Measurements from ENCODE around the gene BPIFB6. TPM values are rescaled to one million over a fixed set of nuclear protein-coding genes. Genes with fewer than 3 reads are reported as not detected.
"Not testable (repeated sequence)": the region's sequence is repeated elsewhere in the genome, so short reads cannot be mapped to it uniquely, and the experiment has no call there.

BPIFB6 gene
- total RNA-seq, 3 donors from 2014 or later: not detected

DNA sequence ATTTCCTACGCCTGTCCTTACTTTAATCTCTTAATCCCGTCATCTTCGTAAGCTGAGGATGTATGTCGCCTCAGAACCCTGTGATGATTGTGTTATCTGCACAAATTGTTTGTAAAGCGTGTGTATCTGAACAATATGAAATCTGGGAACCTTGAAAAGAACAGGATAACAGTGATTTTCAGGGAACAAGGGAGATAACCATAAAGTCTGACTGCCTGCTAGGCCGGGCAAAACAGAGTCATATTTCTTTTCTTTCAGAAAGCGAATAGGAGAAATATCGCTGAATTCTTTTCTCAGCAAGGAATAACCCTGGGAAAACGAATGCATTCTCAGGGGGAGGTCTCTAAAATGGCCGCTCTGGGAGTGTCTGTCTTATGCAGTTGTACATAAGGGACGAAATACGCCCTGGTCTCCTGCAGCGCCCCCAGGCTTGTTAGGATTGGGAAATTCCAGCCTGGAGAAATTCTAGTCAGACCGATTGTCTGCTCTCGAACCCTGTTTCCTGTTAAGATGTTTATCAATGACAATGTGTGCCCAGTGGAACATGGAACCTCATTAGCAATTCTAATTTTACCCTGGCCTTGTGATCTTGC lies 13.8 kb downstream of the BPIFB6 start:
- not testable (repeated sequence) for ATAC-seq; H3K4me3 Mint-ChIP-seq; H3K27me3 Mint-ChIP-seq (ENCODE audit: low read depth); H3K4me1 Mint-ChIP-seq (ENCODE audit: low read depth); H3K36me3 Mint-ChIP-seq (ENCODE audit: insufficient read depth); DNase-seq
- H3K9me3 Mint-ChIP-seq: peaks cover 20% of the 10 kb centered on the region

DNA sequence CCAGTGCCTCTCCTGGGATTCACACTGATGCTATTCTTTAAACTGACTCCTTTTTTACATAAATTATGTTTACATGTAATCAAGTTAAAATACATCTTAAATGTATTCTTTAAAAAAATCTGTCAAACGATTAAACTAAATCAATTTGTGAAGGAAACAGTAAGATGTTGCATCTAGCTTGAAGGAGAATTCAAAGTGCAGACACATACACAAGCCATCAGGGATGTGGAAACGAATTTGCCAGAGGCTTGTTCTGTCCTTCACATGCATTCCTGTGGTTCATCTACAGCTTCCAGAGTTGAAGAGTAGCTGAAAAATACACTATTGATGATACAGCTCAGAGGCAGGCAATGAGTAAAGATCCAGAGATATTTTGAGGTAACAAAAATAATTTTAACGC lies 15.0 kb downstream of the BPIFB6 start:
- Mint-ChIP-seq H3K4me3 (no peak overlapping the region), H3K27me3 (ENCODE audit: low read depth) (no peaks in the 10 kb centered on the region)

DNA sequence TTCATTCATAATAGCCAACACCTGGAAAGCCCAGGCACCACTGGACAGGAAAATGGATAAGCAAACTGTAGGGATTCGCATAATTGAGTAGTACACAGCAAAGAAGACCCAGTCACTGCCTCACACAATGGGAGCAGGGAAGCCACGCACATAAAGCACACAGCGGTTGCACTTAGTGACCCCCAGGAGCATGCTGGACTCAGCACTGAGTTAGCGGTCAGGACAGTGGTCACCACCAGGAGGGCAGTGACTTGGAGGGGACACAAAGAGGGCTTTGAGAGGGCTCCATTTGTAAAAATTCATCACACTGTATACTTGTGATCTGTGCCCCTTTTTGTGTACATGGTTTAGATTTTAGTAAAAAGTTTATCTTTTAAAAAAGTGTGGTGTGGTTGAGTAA lies 19.9 kb downstream of the BPIFB6 start:
- DNase-seq (no peak), ATAC-seq (no peak)
- Mint-ChIP-seq H3K27me3 (ENCODE audit: low read depth) (no peaks in the 10 kb centered on the region), H3K9me3 (peaks cover 5% of the 10 kb centered on the region), H3K36me3 (ENCODE audit: insufficient read depth) (no peaks in the 10 kb centered on the region), H3K4me1 (ENCODE audit: low read depth) (no peaks in the 10 kb centered on the region), H3K4me3 (no peak overlapping the region)

More for the DNA sequence above, 15.0 kb downstream of the BPIFB6 start:
- DNase-seq (no peak), ATAC-seq (no peak)
- H3K4me1 Mint-ChIP-seq (ENCODE audit: low read depth): no peaks in the 10 kb centered on the region
- H3K9me3 Mint-ChIP-seq: peaks cover 20% of the 10 kb centered on the region
- peaks cover 6% of the 10 kb centered on the region for H3K36me3 Mint-ChIP-seq (ENCODE audit: insufficient read depth)

DNA sequence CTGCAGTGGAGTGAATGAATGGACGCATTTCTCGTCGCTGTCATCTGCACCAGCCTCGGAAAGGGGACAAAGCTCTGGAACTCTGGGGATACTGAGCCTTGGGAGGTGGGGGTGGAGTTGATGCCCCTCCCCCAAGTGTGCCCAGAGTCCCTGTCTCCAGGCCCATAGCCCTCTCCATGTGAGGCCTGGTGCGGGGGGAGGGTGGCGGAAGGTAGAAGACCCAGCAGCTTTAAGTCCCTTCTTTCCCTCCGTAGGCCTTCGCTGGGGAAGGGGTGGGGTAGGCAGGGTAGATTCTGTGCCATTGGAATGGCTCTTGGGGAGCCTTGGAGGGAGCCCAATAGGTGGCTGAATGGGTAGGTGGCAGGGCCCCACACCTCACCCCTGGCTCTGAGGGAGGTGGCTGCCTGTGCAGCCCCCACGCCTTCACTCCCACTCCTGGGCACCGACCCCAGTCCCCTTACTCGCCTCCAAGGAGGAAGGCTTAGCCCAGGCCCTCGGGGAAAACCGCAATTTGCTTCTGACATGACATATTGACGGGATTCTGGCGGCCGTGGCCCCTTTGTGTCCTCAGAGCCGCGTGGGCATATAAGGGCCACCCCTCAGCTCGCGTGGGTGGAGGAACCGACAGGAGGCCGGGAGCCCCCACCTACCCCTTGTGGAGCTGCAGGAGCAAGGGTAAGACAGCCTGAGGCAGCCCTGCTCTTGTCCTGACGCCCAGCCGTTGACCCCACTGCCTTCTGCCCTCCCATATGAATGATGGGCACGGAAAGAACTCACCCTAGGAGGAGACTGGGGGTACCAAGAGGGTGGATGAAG lies 22.1 kb downstream of the BPIFB6 start, which contains the start of gene BPIFB3:
Gene BPIFB3, plus strand, starts transcription at position 613 of the 816 bp plus-strand sequence. CDS start 1,533 bp downstream, outside the sequence.
- no peak for ATAC-seq
- no peak within 1 kb of the TSS for H3K4me3 Mint-ChIP-seq
- H3K9me3 Mint-ChIP-seq: no peaks in the 10 kb centered on the region
- no peaks in the 10 kb centered on the region for H3K4me1 Mint-ChIP-seq (ENCODE audit: low read depth)
- H3K36me3 Mint-ChIP-seq (ENCODE audit: insufficient read depth): no peaks in the 10 kb centered on the region
- H3K27me3 Mint-ChIP-seq (ENCODE audit: low read depth): no peaks in the 10 kb centered on the region
- no peak for DNase-seq

DNA sequence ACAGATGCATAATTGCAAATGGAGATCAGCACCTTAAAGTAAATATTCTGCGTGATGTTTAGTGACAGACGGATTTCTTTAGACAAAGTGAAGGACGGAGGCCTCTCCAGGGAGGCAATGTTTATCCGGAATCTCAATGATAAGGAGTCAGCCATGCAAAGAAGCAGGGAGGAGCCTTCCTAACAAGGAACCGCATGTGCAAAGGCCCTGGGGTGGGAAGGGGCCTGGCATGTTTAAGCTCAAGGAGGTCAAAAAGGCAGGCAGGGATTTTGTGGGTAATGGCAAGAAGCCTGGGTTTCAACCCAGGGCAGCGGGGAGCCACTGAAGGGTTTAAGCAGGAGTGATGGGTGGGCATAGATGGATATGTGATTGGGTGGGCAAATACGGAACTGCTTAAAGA lies 22.9 kb downstream of the BPIFB6 start:
- no peak for ATAC-seq
- Mint-ChIP-seq H3K9me3 (no peaks in the 10 kb centered on the region), H3K36me3 (ENCODE audit: insufficient read depth) (no peaks in the 10 kb centered on the region), H3K4me1 (ENCODE audit: low read depth) (no peaks in the 10 kb centered on the region), H3K27me3 (ENCODE audit: low read depth) (no peaks in the 10 kb centered on the region), H3K4me3 (no peak overlapping the region)
- no peak for DNase-seq

DNA sequence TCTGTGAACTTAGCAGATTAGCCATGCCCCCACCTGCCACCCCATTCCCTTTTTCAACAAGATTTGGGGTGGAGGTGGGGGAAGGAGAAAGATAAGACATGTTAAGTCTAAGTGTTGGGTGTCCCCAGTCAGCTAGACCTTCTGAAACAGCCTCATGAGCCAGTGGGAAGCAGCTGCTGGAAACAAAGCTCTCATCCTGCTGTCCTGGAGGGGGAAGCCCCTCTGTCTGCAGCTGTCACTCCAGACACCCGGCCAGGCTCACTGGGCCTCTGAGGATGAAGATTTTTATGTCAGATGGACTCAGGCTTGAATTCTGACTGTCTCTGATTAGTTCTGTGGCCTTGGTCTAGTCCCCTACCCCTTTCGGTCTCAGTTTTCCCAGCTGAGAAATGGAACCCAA lies 23.3 kb downstream of the BPIFB6 start:
- no peaks in the 10 kb centered on the region for H3K27me3 Mint-ChIP-seq (ENCODE audit: low read depth)
- DNase-seq (no peak), ATAC-seq (no peak)
- H3K4me1 Mint-ChIP-seq (ENCODE audit: low read depth): no peaks in the 10 kb centered on the region
- no peaks in the 10 kb centered on the region for H3K9me3 Mint-ChIP-seq
- no peak overlapping the region for H3K4me3 Mint-ChIP-seq
- H3K36me3 Mint-ChIP-seq (ENCODE audit: insufficient read depth): no peaks in the 10 kb centered on the region

DNA sequence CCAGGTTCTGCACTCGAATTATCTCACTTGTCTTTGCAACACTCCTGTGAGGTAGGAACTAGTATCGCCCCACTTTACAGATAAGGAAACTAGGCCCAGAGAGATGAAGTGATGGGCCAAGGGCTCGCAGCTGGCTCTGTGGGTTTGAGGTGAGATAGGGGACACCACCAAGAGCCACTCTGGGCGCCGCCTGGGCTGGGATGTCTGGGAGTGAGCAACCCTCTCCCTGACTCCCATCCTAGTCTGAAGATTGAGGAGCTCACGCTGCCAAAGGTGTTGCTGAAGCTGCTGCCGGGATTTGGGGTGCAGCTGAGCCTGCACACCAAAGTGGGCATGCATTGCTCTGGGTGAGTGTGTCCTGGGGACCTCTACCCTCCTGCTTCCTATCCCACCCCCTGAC lies 27.7 kb downstream of the BPIFB6 start:
- Mint-ChIP-seq H3K9me3 (no peaks in the 10 kb centered on the region), H3K4me1 (ENCODE audit: low read depth) (no peaks in the 10 kb centered on the region), H3K36me3 (ENCODE audit: insufficient read depth) (no peaks in the 10 kb centered on the region), H3K4me3 (no peak overlapping the region), H3K27me3 (ENCODE audit: low read depth) (no peaks in the 10 kb centered on the region)
- ATAC-seq: no peak
- no peak for DNase-seq

DNA sequence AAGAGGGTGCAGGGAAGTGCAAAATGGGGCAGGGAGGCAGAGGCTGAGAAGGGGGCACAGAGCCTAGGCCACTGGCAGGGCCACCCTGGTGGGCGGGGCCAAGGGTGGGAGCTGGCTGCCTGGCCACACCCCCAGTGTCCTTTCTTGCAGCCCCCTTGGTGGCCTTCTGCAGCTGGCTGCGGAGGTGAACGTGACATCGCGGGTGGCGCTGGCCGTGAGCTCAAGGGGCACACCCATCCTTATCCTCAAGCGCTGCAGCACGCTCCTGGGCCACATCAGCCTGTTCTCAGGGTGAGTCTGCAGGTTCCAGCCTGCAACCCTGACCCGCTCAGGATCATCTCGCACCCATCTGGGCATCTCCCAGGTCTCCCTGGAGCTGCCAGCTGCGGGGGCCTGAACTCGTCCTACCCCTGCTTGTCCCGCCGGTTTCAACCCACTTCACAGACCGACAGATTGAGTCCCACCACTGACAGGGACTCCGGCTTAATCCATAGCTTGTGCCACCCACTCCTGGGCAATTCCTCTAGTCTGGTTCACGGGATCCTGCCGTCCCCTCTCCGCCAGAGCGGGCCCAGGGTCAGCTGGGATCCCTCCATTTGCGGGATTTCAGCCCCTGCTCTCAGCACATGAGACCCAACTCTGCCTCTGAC lies 28.4 kb downstream of the BPIFB6 start:
- Mint-ChIP-seq H3K36me3 (ENCODE audit: insufficient read depth) (no peaks in the 10 kb centered on the region), H3K27me3 (ENCODE audit: low read depth) (no peaks in the 10 kb centered on the region), H3K4me1 (ENCODE audit: low read depth) (no peaks in the 10 kb centered on the region), H3K4me3 (no peak overlapping the region), H3K9me3 (no peaks in the 10 kb centered on the region)
- DNase-seq (no peak), ATAC-seq (no peak)

DNA sequence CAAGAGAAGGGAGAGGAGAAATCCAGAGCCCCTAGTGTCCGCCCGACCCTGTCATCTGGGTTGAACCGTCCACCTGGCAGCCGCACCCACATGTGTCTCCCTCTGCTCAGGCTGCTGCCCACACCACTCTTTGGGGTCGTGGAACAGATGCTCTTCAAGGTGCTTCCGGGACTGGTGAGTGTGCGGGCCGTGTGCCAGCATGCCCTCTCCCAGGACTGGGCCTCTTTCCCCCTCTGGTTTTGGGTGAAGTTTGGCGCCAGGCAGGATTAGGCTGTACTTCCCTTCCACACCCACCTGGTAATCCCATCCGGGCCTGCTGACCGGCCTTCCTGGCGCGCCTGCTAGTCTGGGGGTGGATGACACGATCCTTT lies 30.2 kb downstream of the BPIFB6 start:
- ATAC-seq: no peak
- H3K4me1 Mint-ChIP-seq (ENCODE audit: low read depth): no peaks in the 10 kb centered on the region
- no peaks in the 10 kb centered on the region for H3K36me3 Mint-ChIP-seq (ENCODE audit: insufficient read depth)
- DNase-seq: no peak
- no peak overlapping the region for H3K4me3 Mint-ChIP-seq
- H3K9me3 Mint-ChIP-seq: no peaks in the 10 kb centered on the region
- H3K27me3 Mint-ChIP-seq (ENCODE audit: low read depth): no peaks in the 10 kb centered on the region

DNA sequence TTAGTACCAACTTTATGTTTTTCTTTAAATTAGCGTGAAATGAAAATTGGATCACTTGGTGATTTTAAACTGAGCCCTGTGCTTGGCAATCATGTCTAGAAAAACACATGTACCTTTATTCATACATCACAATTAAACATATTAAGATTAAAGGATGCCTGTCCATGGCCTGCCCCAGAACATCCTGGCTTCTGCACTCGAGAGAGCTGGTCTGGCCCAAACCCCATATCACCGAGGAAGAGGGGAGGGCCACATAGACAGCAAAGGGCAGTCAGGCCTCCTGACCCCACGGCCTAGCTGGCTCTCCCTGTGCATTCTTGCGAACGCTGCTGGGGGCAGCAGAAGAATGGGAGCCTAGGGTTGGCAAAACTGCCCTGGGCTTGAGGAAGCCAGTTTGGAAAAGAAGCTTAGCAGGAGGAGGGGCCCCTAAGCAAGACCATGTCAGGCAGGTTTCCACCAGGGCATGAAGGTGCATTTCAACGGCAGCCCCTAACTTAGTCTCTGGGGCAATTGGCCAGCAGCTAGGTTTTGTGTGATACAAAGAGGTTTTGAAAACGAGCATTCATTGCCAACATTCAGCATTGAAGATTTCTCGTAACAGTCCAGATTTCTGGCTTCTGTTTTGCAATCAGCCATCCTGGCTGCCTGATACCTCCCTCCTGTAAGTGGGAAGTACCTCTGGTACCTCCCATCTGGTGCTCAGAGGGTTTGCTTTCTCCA lies 30.8 kb downstream of the BPIFB6 start:
- DNase-seq (no peak), ATAC-seq (no peak)
- Mint-ChIP-seq H3K4me3 (no peak overlapping the region), H3K36me3 (ENCODE audit: insufficient read depth) (no peaks in the 10 kb centered on the region), H3K27me3 (ENCODE audit: low read depth) (no peaks in the 10 kb centered on the region), H3K9me3 (no peaks in the 10 kb centered on the region), H3K4me1 (ENCODE audit: low read depth) (no peaks in the 10 kb centered on the region)

DNA sequence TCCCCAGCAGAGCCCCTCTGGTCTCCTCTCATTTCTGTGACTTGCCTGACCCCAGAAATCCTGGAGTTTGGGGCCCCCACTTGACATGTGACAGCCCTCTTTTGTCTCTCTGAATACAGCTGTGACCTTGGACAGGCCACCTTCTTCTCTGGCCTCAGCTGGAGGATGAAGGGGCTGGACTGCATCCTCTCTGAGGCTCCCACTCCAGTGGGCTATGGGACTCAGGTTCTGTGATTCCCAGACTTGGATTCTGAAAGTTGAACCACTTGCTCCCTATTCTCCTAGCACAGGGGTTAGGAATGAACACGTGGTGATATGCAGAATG lies 31.3 kb downstream of the BPIFB6 start:
- ATAC-seq: no peak

DNA sequence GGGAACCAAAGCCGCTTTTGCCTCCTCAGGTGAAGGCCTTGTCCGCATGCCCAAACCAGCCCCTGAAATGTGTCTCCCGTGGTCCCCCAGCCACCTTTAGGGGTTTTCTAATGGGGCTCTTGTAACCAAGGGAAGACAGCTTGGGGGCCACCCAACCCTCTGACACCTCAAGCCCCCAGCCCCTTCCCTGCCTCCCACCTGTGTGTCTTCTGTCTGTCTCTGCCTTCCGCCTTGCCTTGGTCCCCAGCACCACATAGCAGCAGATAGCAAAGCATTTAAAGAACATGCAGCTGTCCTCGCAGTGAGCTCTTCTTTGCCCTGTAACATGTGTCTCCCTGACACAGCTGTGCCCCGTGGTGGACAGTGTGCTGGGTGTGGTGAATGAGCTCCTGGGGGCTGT lies 31.8 kb downstream of the BPIFB6 start:
- peaks cover 6% of the 10 kb centered on the region for H3K4me1 Mint-ChIP-seq (ENCODE audit: low read depth)
- no peaks in the 10 kb centered on the region for H3K27me3 Mint-ChIP-seq (ENCODE audit: low read depth)
- no peaks in the 10 kb centered on the region for H3K9me3 Mint-ChIP-seq
- DNase-seq: no peak
- H3K4me3 Mint-ChIP-seq: no peak overlapping the region
- ATAC-seq: no peak
- H3K36me3 Mint-ChIP-seq (ENCODE audit: insufficient read depth): no peaks in the 10 kb centered on the region

More for the DNA sequence above, 31.3 kb downstream of the BPIFB6 start:
- Mint-ChIP-seq H3K4me3 (no peak overlapping the region), H3K4me1 (ENCODE audit: low read depth) (peaks cover 1% of the 10 kb centered on the region), H3K9me3 (no peaks in the 10 kb centered on the region), H3K27me3 (ENCODE audit: low read depth) (no peaks in the 10 kb centered on the region), H3K36me3 (ENCODE audit: insufficient read depth) (no peaks in the 10 kb centered on the region)
- DNase-seq: no peak

DNA sequence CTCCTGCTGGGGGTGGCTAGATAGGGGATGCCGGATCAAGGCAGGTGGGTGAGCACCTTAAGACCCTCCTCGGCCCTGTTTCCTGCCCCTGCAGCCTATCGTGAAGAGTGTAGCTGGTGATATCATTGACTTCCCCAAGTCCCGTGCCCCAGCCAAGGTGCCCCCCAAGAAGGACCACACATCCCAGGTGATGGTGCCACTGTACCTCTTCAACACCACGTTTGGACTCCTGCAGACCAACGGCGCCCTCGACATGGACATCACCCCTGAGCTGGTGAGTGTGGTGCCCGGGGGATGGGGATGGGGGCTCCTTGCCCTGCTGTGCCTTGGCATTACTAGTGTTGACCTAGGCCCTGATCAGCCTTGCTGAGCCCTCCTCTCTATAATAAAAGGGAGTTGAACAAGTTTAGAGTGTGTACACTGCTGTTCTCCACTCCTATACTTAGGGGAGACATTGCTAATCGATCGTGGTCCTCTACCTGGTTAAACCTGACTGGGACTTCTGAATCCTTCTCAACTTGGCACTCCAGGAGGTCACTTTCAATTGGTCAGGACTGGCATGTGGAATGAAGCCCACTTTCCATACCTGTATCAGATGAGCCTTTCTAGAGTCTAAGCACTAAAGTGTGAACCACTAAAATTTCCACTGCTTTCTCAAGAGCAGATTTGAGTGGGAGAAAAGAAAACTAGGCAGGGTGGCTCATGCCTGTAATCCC lies 33.3 kb downstream of the BPIFB6 start:
- H3K4me1 Mint-ChIP-seq (ENCODE audit: low read depth): peaks cover 10% of the 10 kb centered on the region
- H3K4me3 Mint-ChIP-seq: no peak overlapping the region
- no peak for ATAC-seq
- no peaks in the 10 kb centered on the region for H3K36me3 Mint-ChIP-seq (ENCODE audit: insufficient read depth)
- DNase-seq: no peak
- H3K9me3 Mint-ChIP-seq: no peaks in the 10 kb centered on the region
- H3K27me3 Mint-ChIP-seq (ENCODE audit: low read depth): no peaks in the 10 kb centered on the region

DNA sequence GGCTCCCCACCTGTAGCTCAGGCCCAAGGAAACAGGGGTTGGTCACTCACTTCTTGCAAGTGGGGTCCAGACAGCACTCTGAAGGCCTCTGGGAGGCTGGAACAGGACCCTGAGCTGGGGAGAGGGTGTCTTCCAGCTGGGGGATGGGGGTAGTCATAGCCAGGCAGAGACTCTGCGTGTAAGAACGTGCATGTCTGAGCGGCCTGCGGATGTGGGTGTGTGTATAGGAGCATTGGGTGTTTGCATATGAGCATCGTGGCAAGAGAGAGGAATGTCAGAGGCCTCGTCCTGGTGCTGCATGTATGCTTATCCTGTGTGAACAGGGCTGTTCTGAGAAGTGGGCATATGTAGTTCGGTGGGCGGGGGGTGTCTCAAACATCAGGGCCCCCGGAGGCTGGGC lies 34.3 kb downstream of the BPIFB6 start:
- no peaks in the 10 kb centered on the region for H3K9me3 Mint-ChIP-seq
- ATAC-seq: no peak
- H3K4me1 Mint-ChIP-seq (ENCODE audit: low read depth): peaks cover 10% of the 10 kb centered on the region

More for the DNA sequence above, 34.3 kb downstream of the BPIFB6 start:
- H3K4me3 Mint-ChIP-seq: no peak overlapping the region
- no peak for DNase-seq
- no peaks in the 10 kb centered on the region for H3K27me3 Mint-ChIP-seq (ENCODE audit: low read depth)
- no peaks in the 10 kb centered on the region for H3K36me3 Mint-ChIP-seq (ENCODE audit: insufficient read depth)
